GM12801 (cell line): ENCODE results near the gene JAML.

Experiments used
- CTCF ChIP-seq: IDR thresholded peaks from one replicate; pipeline ENCODE4 v1.5.1; 2011; ENCODE audit warnings: control low read depth; ENCODE audit not compliant: insufficient read length; ENCODE audit errors: extremely low read depth

JAML gene

GRCh38 chr11:118230088-118230487 is 5.3 kb upstream of the JAML start:
- no peak for TF ChIP-seq CTCF

- no peak for TF ChIP-seq CTCF
Observed at GRCh38 chr11:118229274-118229847, 4.5 kb upstream of the JAML start.

- TF ChIP-seq CTCF, result no peak
Observed at GRCh38 chr11:118227865-118228785, 3.3 kb upstream of the JAML start.

GRCh38 chr11:118226781-118227180 is 2.0 kb upstream of the JAML start:
- no peak for TF ChIP-seq CTCF

- no peak for TF ChIP-seq CTCF
Observed at GRCh38 chr11:118226296-118226695, 1.5 kb upstream of the JAML start.

GRCh38 chr11:118223992-118224391 is 819 bp downstream of the JAML start:
- no peak for TF ChIP-seq CTCF

- TF ChIP-seq CTCF, result no peak
Observed at GRCh38 chr11:118223570-118223969, 1.2 kb downstream of the JAML start.
